ENCODE measurements around the gene PPP2R2C. TPM values are rescaled to one million over a fixed set of nuclear protein-coding genes. Genes with fewer than 3 reads are reported as not detected.

Gene PPP2R2C
- total RNA-seq, 1 experiment from 2014 or later, result 26.7 TPM

GRCh38 chr4:6371812-6372211, 100.6 kb downstream of the PPP2R2C start:
- no TSS peak for BruUV-seq (replicated peaks)
- TF ChIP-seq POLR2AphosphoS5 (IDR thresholded peaks at IDR 0.05; ENCODE audit: low read depth, low read length) (no peak), TCF7L2 (IDR thresholded peaks at IDR 0.05; ENCODE audit: low read depth, low read length) (no peak), SIN3A (IDR thresholded peaks at IDR 0.05; ENCODE audit: borderline replicate concordance, insufficient read depth, low read depth, low read length) (no peak)
- TF ChIP-seq, protein P1, sequence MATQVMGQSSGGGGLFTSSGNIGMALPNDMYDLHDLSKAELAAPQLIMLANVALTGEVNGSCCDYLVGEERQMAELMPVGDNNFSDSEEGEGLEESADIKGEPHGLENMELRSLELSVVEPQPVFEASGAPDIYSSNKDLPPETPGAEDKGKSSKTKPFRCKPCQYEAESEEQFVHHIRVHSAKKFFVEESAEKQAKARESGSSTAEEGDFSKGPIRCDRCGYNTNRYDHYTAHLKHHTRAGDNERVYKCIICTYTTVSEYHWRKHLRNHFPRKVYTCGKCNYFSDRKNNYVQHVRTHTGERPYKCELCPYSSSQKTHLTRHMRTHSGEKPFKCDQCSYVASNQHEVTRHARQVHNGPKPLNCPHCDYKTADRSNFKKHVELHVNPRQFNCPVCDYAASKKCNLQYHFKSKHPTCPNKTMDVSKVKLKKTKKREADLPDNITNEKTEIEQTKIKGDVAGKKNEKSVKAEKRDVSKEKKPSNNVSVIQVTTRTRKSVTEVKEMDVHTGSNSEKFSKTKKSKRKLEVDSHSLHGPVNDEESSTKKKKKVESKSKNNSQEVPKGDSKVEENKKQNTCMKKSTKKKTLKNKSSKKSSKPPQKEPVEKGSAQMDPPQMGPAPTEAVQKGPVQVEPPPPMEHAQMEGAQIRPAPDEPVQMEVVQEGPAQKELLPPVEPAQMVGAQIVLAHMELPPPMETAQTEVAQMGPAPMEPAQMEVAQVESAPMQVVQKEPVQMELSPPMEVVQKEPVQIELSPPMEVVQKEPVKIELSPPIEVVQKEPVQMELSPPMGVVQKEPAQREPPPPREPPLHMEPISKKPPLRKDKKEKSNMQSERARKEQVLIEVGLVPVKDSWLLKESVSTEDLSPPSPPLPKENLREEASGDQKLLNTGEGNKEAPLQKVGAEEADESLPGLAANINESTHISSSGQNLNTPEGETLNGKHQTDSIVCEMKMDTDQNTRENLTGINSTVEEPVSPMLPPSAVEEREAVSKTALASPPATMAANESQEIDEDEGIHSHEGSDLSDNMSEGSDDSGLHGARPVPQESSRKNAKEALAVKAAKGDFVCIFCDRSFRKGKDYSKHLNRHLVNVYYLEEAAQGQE (IDR thresholded peaks at IDR 0.05; ENCODE audit: insufficient read depth in 1 of 2, low read depth in 2 of 2, low read length in 1 of 2), result no peak
- TF ChIP-seq, protein P2, sequence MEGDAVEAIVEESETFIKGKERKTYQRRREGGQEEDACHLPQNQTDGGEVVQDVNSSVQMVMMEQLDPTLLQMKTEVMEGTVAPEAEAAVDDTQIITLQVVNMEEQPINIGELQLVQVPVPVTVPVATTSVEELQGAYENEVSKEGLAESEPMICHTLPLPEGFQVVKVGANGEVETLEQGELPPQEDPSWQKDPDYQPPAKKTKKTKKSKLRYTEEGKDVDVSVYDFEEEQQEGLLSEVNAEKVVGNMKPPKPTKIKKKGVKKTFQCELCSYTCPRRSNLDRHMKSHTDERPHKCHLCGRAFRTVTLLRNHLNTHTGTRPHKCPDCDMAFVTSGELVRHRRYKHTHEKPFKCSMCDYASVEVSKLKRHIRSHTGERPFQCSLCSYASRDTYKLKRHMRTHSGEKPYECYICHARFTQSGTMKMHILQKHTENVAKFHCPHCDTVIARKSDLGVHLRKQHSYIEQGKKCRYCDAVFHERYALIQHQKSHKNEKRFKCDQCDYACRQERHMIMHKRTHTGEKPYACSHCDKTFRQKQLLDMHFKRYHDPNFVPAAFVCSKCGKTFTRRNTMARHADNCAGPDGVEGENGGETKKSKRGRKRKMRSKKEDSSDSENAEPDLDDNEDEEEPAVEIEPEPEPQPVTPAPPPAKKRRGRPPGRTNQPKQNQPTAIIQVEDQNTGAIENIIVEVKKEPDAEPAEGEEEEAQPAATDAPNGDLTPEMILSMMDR (IDR thresholded peaks at IDR 0.05), result no peak
- ChIA-PET CTCF (no interaction called here), POLR2A (no interaction called here)
- H3K27ac ChIP-seq (ENCODE audit: low read length), result no peak overlapping the region
- H3K4me1 ChIP-seq (ENCODE audit: control insufficient read depth, insufficient read depth, low read length), result no peaks in the 10 kb centered on the region
- ATAC-seq, result no peak
- intact Hi-C loops (cut with micrococcal nuclease; ENCODE audit: unreplicated experiment) (no loop called here), in situ Hi-C loops (cut with HindIII; ENCODE audit: low pct_unique_long_range_greater_than_20kb, low sequenced_read_pairs) (no loop called here)
- no peak for DNase-seq (ENCODE audit: low read depth, low spot score)
- no peak overlapping the region for H3K4me3 ChIP-seq (ENCODE audit: low read depth in 2 of 2, low read length in 2 of 2)
- no peaks in the 10 kb centered on the region for H3K36me3 ChIP-seq (ENCODE audit: control insufficient read depth, insufficient read depth, low read length)
- no peaks in the 10 kb centered on the region for H3K9me3 ChIP-seq (ENCODE audit: control insufficient read depth, insufficient read depth, low read depth, low read length)
- no peaks in the 10 kb centered on the region for H3K27me3 ChIP-seq (ENCODE audit: control insufficient read depth, insufficient read depth, low read length)

DNA sequence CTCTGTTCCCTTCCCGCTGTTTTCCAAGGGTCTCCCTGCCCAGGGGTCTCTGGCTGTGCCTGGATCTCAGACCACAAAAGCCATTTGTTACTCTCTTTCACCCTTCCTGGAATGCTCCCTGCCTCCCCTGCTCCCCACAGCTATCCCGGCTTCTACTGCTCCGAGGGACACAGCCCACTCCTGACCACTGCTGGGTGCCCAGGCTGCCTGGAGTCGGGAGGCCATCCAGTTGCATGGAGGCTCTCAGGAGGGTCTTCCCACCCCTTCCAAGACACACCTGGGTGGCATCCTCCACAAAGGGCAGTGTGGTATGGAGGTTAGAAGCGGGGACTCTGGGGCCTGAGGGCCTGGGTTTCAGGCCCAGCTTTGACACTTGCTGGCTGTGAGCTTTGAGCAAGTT, 101.1 kb downstream of the PPP2R2C start:
- CTCF ChIA-PET, result no interaction called here

More for the DNA sequence above, 101.1 kb downstream of the PPP2R2C start:
- BruUV-seq (replicated peaks), result no TSS peak
- POLR2A ChIA-PET, result no interaction called here
- no peaks in the 10 kb centered on the region for H3K27me3 ChIP-seq (ENCODE audit: control insufficient read depth, insufficient read depth, low read length)
- TF ChIP-seq, protein P1 (IDR thresholded peaks at IDR 0.05; ENCODE audit: insufficient read depth in 1 of 2, low read depth in 2 of 2, low read length in 1 of 2), result no peak
- TF ChIP-seq POLR2AphosphoS5 (IDR thresholded peaks at IDR 0.05; ENCODE audit: low read depth, low read length), result no peak
- no peak for TF ChIP-seq SIN3A (IDR thresholded peaks at IDR 0.05; ENCODE audit: borderline replicate concordance, insufficient read depth, low read depth, low read length)
- no peak for TF ChIP-seq TCF7L2 (IDR thresholded peaks at IDR 0.05; ENCODE audit: low read depth, low read length)
- TF ChIP-seq, protein P2 (IDR thresholded peaks at IDR 0.05), result no peak
- no peak for DNase-seq (ENCODE audit: low read depth, low spot score)
- no peaks in the 10 kb centered on the region for H3K4me1 ChIP-seq (ENCODE audit: control insufficient read depth, insufficient read depth, low read length)
- intact Hi-C loops (cut with micrococcal nuclease; ENCODE audit: unreplicated experiment) (no loop called here), in situ Hi-C loops (cut with HindIII; ENCODE audit: low pct_unique_long_range_greater_than_20kb, low sequenced_read_pairs) (no loop called here)
- ATAC-seq, result no peak
- H3K9me3 ChIP-seq (ENCODE audit: control insufficient read depth, insufficient read depth, low read depth, low read length), result no peaks in the 10 kb centered on the region
- H3K27ac ChIP-seq (ENCODE audit: low read length), result no peak overlapping the region
- no peaks in the 10 kb centered on the region for H3K36me3 ChIP-seq (ENCODE audit: control insufficient read depth, insufficient read depth, low read length)
- H3K4me3 ChIP-seq (ENCODE audit: low read depth in 2 of 2, low read length in 2 of 2), result no peak overlapping the region
